PFSK-1 (cell line): ENCODE results near the gene IFT122.

Source experiments
- POLR2AphosphoS5 ChIP-seq: IDR thresholded peaks from 2 replicates; pipeline ENCODE4 v1.6.1; 2012; ENCODE audit warnings: low read depth, mild to moderate bottlenecking, control low read depth, low read length, moderate library complexity
- REST ChIP-seq, 2 experiments: IDR thresholded peaks; 2 replicates each; pipeline versions ENCODE4 v1.6.1 to v1.8.0; 2011 to 2012; ENCODE audit warnings: low read depth in 2 of 2, low read length in 2 of 2, control low read depth in 1 of 2, inconsistent platforms in 1 of 2, mild to moderate bottlenecking in 1 of 2, moderate library complexity in 1 of 2; ENCODE audit not compliant: insufficient read depth in 1 of 2
- SIN3A ChIP-seq: IDR thresholded peaks from 2 replicates; pipeline ENCODE4 v1.6.1; 2012; ENCODE audit warnings: mild to moderate bottlenecking, low read length, moderate library complexity, borderline replicate concordance; ENCODE audit not compliant: insufficient read depth

DNA sequence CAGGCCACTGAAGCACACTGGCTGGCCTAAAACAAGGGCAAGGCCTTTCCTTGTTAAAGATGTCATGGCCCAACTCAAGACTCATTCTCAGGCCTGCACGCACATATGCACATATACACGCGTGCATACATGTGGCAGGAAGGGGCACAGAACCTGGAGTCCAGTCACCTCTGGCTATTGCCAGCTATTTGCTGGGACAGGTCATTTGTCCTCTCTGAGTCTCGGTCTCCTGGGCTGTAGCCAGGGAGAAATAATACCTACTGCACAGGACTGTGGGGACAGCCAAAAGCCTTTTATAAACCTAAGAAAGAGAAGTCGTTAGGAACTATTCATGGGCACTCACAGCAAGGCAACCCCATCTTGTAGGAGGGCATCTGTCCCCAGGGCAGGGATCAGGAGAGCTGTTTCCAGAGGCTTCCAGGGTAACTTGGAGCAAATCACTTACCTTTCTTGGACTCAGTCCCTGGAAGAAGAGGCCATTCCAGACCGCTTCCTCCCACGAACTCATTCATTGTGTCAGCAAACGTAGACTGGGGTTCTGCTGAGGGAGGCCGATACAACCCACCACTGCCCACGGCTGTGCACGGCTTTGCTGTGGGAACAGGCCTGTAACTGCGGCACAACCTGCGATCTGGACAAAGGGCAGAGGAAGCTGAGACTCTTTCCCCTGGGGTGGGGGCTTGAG lies 47.3 kb downstream of the IFT122 start:
- TF ChIP-seq REST (IDR thresholded peaks at IDR 0.05; ENCODE audit: insufficient read depth in 1 of 2, low read depth in 2 of 2, low read length in 2 of 2), result no peak
- TF ChIP-seq SIN3A, result no peak
- no peak for TF ChIP-seq POLR2AphosphoS5
